GM12874 (cell line): ENCODE data around the gene SLX9.

ENCODE experiments used
- CTCF ChIP-seq: IDR thresholded peaks from 2 replicates; pipeline ENCODE4 v1.5.1; 2011; ENCODE audit warnings: low read depth, mild to moderate bottlenecking, control low read depth, low read length, moderate library complexity; ENCODE audit not compliant: insufficient read depth

The SLX9 gene

GRCh38 chr21:44903689-44904088, 36.1 kb upstream of the SLX9 start:
- TF ChIP-seq CTCF, result no peak

- no peak for TF ChIP-seq CTCF
These were observed 35.5 kb upstream of the SLX9 start for GRCh38 chr21:44904141-44904923.

DNA sequence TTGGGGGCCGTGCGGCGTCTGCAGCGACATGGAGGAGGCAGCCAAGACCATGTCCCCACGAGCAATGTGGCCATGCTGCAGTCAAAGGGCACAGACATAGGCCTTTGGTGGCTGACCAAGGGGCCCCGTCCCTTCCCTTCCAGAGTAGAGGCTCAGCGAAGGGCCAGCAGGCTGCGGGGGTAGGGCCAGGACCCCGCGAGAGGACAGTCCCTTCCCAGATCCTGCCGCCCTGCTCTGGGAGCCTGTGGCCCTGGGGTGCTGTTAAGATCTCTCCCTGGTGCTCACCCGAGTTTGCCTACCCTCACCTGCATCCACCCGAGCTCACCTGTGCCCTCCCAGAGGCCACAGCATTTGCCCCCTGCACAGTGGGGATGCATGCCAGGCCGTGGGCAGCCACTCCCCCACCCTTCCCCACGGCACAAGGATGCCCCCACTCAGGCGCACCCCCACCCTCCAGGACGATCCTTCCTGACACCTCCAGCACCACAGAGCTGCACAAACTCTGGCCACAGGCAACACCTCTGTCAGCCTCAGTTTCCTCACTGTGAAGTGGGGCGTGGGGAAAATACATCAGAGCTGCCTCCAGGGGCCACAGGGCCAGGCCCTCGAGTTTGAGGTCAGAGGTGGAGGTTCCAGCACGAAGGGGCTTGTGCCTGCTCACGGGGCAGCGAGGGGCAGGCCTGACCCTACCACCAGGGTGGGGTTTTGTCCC, 34.7 kb upstream of the SLX9 start:
- TF ChIP-seq CTCF, result no peak

GRCh38 chr21:44905728-44906090, 34.1 kb upstream of the SLX9 start:
- TF ChIP-seq CTCF, result no peak

DNA sequence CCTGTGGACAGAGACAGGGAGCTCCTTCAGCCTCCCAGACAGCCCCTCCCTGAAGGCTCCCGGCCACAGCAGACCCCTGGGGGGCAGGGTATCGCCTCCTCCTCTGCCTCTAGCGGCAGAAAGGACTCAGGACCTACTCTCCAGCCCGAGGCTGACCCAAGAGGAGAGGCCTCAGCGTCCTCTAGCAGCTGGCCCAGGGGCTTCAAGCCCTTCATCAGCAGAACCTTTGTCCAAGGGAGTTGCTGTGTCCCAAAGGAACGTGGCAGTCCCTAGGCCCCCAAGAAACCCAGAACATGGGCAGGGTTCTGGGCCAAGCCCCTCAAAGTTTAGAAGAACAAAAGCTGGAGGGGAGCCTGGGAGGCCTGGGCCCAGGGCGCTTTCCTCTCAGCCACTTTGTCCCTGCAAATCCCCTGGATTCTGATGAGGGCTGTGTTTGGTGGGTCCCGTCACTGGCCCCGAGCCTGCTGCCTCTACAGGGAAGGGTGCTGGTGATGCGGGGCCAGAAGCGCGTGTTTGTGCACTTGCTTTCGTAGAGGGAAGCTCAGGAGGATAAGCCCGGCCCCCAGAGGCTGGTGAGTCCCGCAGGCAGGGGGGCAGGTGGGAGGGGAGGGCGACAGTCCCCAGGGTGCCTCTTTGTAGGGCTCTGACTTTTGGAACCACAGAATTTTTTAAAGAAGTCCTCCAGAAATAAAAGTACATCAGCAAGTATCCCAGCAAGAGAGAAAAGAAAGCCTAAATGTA, 32.4 kb upstream of the SLX9 start:
- no peak for TF ChIP-seq CTCF

GRCh38 chr21:44907966-44908895, 31.6 kb upstream of the SLX9 start:
- no peak for TF ChIP-seq CTCF
